Stimulated activated naive B cell treated with anti-CD40 and anti-IgM and Interleukin-4, amounts not matched to agents 10 μg/mL and 1 μg/mL and 100 μg/mL, for 72 hours (primary cell): ENCODE data around the gene SGCG.

Source experiments
- ATAC-seq, 2 donors: fragments of 150-1000 bp; cut with Tn5 transposase; replicated peaks; 2 replicates each; pipeline ENCODE4 v1.10.0; 2021; ENCODE audit warnings: moderate library complexity in 1 of 2
- DNase-seq: peaks from one replicate; pipeline ENCODE4 v3.0.0; 2021
- H3K27ac Mint-ChIP-seq: one replicate; pipeline ENCODE4 v1.8.0; 2022; ENCODE audit warnings: mild to moderate bottlenecking, mixed read lengths
- H3K27me3 Mint-ChIP-seq, 2 donors: one replicate each; pipeline ENCODE4 v1.8.0; 2022; ENCODE audit warnings: mixed read lengths in 2 of 2
- H3K36me3 Mint-ChIP-seq, 2 donors: one replicate each; pipeline ENCODE4 v1.8.0; 2022; ENCODE audit warnings: mixed read lengths in 2 of 2, mild to moderate bottlenecking in 1 of 2
- H3K4me1 Mint-ChIP-seq, 2 donors: one replicate each; pipeline ENCODE4 v1.8.0; 2022; ENCODE audit warnings: mixed read lengths in 2 of 2, mild to moderate bottlenecking in 1 of 2
- H3K4me3 Mint-ChIP-seq, 2 donors: one replicate each; pipeline ENCODE4 v1.8.0; 2022; ENCODE audit warnings: mild to moderate bottlenecking in 2 of 2, mixed read lengths in 2 of 2, moderate library complexity in 1 of 2
- H3K9me3 Mint-ChIP-seq, 2 donors: one replicate each; pipeline ENCODE4 v1.8.0; 2022; ENCODE audit warnings: mixed read lengths in 2 of 2, mild to moderate bottlenecking in 1 of 2

Gene SGCG

DNA sequence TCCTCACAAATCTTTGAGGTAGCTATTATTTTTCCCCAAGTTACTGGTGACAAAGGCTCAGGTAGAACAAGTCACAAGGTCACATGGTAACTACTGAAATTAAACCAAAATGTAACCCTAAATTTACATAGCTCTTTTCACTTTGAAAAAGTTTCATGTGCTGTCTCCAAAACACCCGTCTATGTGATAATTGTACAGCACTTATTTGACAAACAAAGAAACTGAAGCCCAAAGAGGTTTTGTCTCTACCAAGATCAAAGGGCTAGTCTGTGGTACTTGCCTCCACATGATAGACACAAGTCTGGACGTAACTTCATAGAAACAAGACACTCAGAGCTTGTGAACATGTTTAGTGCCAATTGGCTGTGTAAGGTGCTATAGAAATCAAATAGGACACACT lies 144.4 kb downstream of the SGCG start:
- ATAC-seq (no peak), DNase-seq (no peak)
- Mint-ChIP-seq H3K4me3 (no peak overlapping the region), H3K9me3 (no peaks in the 10 kb centered on the region), H3K36me3 (no peaks in the 10 kb centered on the region), H3K27me3 (no peaks in the 10 kb centered on the region), H3K4me1 (peaks cover 0 to 3% of the 10 kb centered on the region in 2 donors), H3K27ac (no peak overlapping the region)

DNA sequence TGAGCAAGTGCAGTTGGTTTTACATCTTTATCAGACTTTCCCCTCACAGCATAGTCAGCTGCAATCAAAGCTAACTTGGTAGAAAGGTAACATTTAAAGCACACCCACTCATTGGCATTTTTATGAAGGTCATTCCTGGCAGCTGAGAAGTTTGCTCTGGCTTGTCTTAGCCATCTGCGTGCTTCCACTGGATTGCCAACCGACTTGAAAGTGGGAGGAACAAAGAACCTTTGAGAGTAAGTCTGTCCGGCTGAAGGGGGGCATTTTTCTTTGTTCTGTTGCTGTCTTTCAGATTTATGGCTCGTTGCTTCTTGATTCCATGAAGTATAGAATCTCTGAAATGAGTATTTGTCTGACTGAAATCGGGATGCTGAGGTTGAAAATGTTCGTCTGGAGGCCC lies 149.6 kb downstream of the SGCG start:
- Mint-ChIP-seq H3K9me3 (peaks cover 12 to 17% of the 10 kb centered on the region in 2 donors), H3K4me3 (no peak overlapping the region), H3K36me3 (peaks cover 17 to 28% of the 10 kb centered on the region in 2 donors), H3K27ac (no peak overlapping the region), H3K4me1 (no peaks in the 10 kb centered on the region), H3K27me3 (no peaks in the 10 kb centered on the region)
- ATAC-seq (no peak), DNase-seq (no peak)

DNA sequence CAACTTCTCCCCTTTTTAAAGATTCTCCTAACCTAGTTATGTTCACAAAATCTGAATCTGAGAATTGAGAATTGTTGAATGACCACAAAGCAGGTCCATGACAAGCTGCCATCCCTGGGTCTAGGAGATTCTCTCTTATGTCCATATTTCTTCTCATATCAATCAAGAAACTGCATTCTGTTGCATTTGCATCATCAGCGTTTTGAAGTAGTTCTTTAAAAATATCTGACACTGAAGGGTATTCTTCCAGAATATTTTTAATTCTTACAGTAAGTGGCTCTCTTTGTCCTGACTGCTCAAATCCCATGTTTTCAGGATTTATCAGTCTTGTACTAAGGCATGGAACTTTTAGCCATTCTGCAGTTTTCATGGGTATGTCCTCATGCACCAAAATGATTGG lies 158.4 kb downstream of the SGCG start:
- DNase-seq (no peak), ATAC-seq (no peak)
- H3K4me3 Mint-ChIP-seq, result no peak overlapping the region
- H3K36me3 Mint-ChIP-seq, result peaks cover 28 to 50% of the 10 kb centered on the region in 2 donors
- H3K4me1 Mint-ChIP-seq, result peaks cover 0 to 3% of the 10 kb centered on the region in 2 donors
- no peaks in the 10 kb centered on the region for H3K27me3 Mint-ChIP-seq
- no peak overlapping the region for H3K27ac Mint-ChIP-seq
- peaks cover 0 to 2% of the 10 kb centered on the region in 2 donors for H3K9me3 Mint-ChIP-seq

DNA sequence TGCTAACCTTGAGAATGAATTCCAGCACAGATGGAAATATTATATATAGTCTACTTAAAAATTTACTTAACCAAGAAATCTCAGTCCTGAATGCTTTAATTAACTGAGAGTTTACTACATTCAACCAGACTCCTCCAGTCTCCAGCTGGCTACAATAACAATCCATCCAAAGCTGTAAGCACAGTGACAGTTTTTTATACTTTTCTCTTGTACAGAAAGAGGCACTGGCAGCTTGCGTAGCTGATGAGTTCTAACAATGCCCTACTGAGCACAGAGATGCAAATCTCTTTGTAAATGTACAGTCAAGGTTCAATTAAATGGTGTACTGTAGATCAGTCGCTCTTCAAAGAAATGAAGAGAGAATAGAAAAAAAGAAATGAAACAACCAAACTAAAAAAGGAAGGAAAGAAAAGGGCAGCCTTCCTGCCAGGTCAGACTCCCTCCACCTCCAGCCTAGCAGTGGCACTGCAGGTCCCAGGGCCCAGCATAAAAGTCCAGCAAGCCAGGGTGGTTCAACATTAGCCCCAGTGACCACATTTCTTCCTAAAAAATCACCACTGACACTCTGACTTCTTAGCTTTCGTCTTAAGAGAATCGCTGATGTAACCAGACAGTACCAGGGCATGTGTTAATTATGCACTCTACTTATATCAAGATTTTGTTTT lies 164.3 kb downstream of the SGCG start:
- DNase-seq (no peak), ATAC-seq (peak in 1 of 2 donors; percentile 39)
- H3K36me3 Mint-ChIP-seq, result peaks cover 39 to 64% of the 10 kb centered on the region in 2 donors
- no peaks in the 10 kb centered on the region for H3K27me3 Mint-ChIP-seq
- peaks cover 4 to 12% of the 10 kb centered on the region in 2 donors for H3K4me1 Mint-ChIP-seq
- no peaks in the 10 kb centered on the region for H3K9me3 Mint-ChIP-seq
- no peak overlapping the region for H3K4me3 Mint-ChIP-seq
- no peak overlapping the region for H3K27ac Mint-ChIP-seq

GRCh38 chr13:23347601-23348000 lies 166.8 kb downstream of the SGCG start:
- DNase-seq (no peak), ATAC-seq (no peak)
- H3K36me3 Mint-ChIP-seq, result peaks cover 42 to 74% of the 10 kb centered on the region in 2 donors
- no peak overlapping the region for H3K4me3 Mint-ChIP-seq
- H3K27ac Mint-ChIP-seq, result no peak overlapping the region
- H3K27me3 Mint-ChIP-seq, result no peaks in the 10 kb centered on the region
- H3K4me1 Mint-ChIP-seq, result peaks cover 4 to 12% of the 10 kb centered on the region in 2 donors
- H3K9me3 Mint-ChIP-seq, result peaks cover 0 to 4% of the 10 kb centered on the region in 2 donors

- Mint-ChIP-seq H3K9me3 (peaks cover 0 to 4% of the 10 kb centered on the region in 2 donors), H3K4me1 (peaks cover 8 to 12% of the 10 kb centered on the region in 2 donors), H3K4me3 (no peak overlapping the region), H3K36me3 (peaks cover 50 to 82% of the 10 kb centered on the region in 2 donors), H3K27ac (no peak overlapping the region), H3K27me3 (no peaks in the 10 kb centered on the region)
- ATAC-seq, result no peak
- no peak for DNase-seq
Measured at GRCh38 chr13:23348262-23349127, 167.7 kb downstream of the SGCG start.

DNA sequence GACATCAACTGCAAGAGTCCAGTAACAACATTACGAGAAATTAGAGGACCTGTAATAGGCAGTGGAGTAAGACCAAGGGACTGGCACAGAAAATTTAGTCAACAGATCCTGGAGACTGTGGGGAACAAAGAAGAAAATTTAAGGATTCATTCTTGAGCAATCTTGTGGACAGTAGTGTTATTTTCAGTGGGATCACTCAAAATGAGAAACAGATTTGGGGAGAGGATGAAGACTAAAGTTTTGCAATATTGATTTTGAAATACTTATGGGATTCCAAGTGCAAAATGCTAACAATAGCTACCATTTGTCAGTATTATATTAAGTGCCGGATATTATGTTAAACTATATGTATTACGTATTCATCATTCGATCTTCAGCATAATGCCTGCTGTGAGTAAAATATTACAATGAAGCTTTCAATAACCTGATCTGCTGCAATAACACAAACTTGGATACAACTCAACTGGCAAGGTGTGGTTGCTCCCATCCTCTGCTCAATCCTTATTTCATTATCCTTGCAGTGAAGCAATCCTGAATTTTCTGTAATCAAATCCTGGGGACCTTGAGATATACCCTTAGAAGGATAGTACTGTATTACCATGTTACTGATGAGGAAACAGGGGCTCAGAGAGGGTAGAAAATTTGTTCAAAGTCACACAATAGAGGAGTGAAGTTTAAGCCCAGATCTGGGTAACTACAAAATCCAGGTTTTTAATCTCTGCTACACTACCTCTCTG lies 168.6 kb downstream of the SGCG start:
- ATAC-seq, result no peak
- no peaks in the 10 kb centered on the region for H3K27me3 Mint-ChIP-seq
- no peak overlapping the region for H3K27ac Mint-ChIP-seq
- DNase-seq, result no peak
- H3K4me3 Mint-ChIP-seq, result no peak overlapping the region
- peaks cover 0 to 4% of the 10 kb centered on the region in 2 donors for H3K9me3 Mint-ChIP-seq
- H3K4me1 Mint-ChIP-seq, result peaks cover 8% of the 10 kb centered on the region in 2 donors
- H3K36me3 Mint-ChIP-seq, result peaks cover 51 to 78% of the 10 kb centered on the region in 2 donors

DNA sequence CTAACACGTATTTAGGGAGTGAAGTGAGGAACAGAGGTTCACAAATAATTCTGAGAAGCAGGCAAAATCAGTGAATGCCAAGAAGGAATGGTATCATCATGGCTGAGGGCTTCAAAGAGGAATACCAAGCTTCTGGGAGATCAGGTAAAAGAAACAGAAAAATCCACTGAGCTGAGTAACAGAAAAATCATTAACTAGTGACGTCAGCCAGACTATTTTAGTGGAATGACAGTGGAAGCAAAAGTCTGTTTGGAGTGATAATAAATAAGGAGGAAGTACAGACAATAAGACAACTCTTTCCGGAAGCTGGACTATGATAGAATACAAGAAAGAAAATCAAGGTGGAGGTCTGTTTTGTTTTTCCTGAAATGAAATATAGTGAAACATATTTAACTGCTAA lies 169.2 kb downstream of the SGCG start:
- ATAC-seq (no peak), DNase-seq (no peak)
- no peak overlapping the region for H3K27ac Mint-ChIP-seq
- H3K4me3 Mint-ChIP-seq, result no peak overlapping the region
- peaks cover 52 to 80% of the 10 kb centered on the region in 2 donors for H3K36me3 Mint-ChIP-seq
- H3K27me3 Mint-ChIP-seq, result no peaks in the 10 kb centered on the region
- peaks cover 5 to 7% of the 10 kb centered on the region in 2 donors for H3K4me1 Mint-ChIP-seq
- H3K9me3 Mint-ChIP-seq, result peaks cover 0 to 4% of the 10 kb centered on the region in 2 donors

DNA sequence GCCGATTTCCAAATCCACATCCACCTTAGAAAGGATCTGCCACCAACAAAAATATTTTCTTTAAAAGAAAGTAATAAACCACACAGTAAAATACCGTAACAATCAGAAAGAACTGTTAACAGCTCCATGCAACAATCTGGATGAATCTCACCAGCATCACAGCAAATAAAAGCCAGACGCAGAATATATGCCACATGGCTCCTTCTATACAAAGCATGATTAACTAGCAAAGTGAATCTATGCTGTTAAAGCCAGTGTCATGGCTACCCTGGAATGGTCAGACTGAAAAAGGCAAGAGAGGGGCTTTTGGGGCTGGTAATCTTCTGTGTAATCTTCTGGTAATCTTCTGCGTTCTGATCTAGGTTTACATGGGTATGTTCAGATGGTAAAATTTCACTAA lies 171.4 kb downstream of the SGCG start:
- H3K4me1 Mint-ChIP-seq, result peaks cover 0 to 3% of the 10 kb centered on the region in 2 donors
- H3K4me3 Mint-ChIP-seq, result no peak overlapping the region
- no peaks in the 10 kb centered on the region for H3K27me3 Mint-ChIP-seq
- peaks cover 0 to 4% of the 10 kb centered on the region in 2 donors for H3K9me3 Mint-ChIP-seq
- H3K27ac Mint-ChIP-seq, result no peak overlapping the region
- H3K36me3 Mint-ChIP-seq, result peaks cover 47 to 70% of the 10 kb centered on the region in 2 donors
- ATAC-seq (no peak), DNase-seq (no peak)

DNA sequence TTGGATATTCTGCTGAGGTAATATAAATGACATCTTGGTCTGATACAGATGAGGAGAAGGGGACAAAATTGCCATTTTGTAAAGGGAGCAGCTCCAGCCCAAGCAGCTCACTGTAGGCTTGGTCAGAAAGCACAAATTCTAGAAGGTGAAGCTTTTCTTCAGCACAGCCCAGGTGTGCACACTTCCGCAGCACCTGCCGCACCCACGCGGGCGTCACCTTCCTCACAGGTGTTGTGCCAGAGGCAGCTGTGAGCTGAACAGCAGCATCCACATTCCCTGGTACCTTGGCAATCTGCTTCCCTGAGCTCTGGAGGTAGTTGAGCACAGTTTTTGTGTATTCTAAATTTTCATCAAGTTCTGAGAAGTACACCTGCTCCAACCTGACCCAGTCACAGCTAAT lies 173.7 kb downstream of the SGCG start:
- Mint-ChIP-seq H3K4me1 (peaks cover 0 to 3% of the 10 kb centered on the region in 2 donors), H3K27ac (peak overlapping the region; percentile 7), H3K9me3 (peaks cover 0 to 4% of the 10 kb centered on the region in 2 donors), H3K4me3 (no peak overlapping the region), H3K36me3 (peaks cover 34 to 51% of the 10 kb centered on the region in 2 donors), H3K27me3 (no peaks in the 10 kb centered on the region)
- ATAC-seq (no peak), DNase-seq (no peak)

- ATAC-seq, result no peak
- Mint-ChIP-seq H3K4me3 (no peak overlapping the region), H3K4me1 (peaks cover 3 to 9% of the 10 kb centered on the region in 2 donors), H3K27ac (no peak overlapping the region), H3K27me3 (no peaks in the 10 kb centered on the region), H3K36me3 (peaks cover 33 to 43% of the 10 kb centered on the region in 2 donors), H3K9me3 (peaks cover 0 to 3% of the 10 kb centered on the region in 2 donors)
- DNase-seq, result no peak
Measured at GRCh38 chr13:23356368-23356767, 175.6 kb downstream of the SGCG start.

DNA sequence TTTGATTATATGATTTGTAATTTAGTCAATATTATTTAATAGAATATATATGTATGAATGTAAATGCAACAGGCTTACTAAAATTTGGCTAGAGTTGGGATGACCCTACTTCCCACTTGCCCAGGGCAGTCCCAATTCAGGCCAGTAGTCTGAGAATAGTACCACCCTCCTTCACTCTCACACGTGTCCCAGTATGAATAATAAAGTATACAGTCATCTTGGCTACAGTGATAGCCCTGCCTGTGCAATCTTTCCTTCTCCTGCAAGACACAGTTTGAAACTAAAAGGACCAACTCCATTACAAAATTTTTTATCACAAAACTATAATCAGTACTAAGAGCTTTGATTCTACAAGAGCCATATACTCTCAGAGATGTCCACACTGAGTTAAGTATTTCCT lies 176.6 kb downstream of the SGCG start:
- DNase-seq, result no peak
- peaks cover 3 to 9% of the 10 kb centered on the region in 2 donors for H3K4me1 Mint-ChIP-seq
- peaks cover 27 to 42% of the 10 kb centered on the region in 2 donors for H3K36me3 Mint-ChIP-seq

GRCh38 chr13:23359882-23360281 lies 179.1 kb downstream of the SGCG start:
- no peak overlapping the region for H3K4me3 Mint-ChIP-seq
- no peak overlapping the region for H3K27ac Mint-ChIP-seq
- DNase-seq (no peak), ATAC-seq (no peak)
- no peaks in the 10 kb centered on the region for H3K27me3 Mint-ChIP-seq
- H3K9me3 Mint-ChIP-seq, result no peaks in the 10 kb centered on the region
- peaks cover 27 to 36% of the 10 kb centered on the region in 2 donors for H3K36me3 Mint-ChIP-seq
- peaks cover 0 to 9% of the 10 kb centered on the region in 2 donors for H3K4me1 Mint-ChIP-seq

More for the DNA sequence above, 176.6 kb downstream of the SGCG start:
- no peak for ATAC-seq
- Mint-ChIP-seq H3K27me3 (no peaks in the 10 kb centered on the region), H3K4me3 (no peak overlapping the region), H3K9me3 (no peaks in the 10 kb centered on the region), H3K27ac (no peak overlapping the region)

GRCh38 chr13:23365652-23366051 lies 184.9 kb downstream of the SGCG start:
- Mint-ChIP-seq H3K4me3 (no peak overlapping the region), H3K36me3 (peaks cover 56% of the 10 kb centered on the region in 2 donors), H3K27me3 (no peaks in the 10 kb centered on the region), H3K9me3 (no peaks in the 10 kb centered on the region), H3K4me1 (peaks cover 0 to 4% of the 10 kb centered on the region in 2 donors), H3K27ac (no peak overlapping the region)
- DNase-seq, result no peak
- ATAC-seq, result no peak
